ENCODE results near the gene TMC6. TPM values are rescaled to one million over a fixed set of nuclear protein-coding genes. Genes with fewer than 3 reads are reported as not detected.

Gene TMC6
- total RNA-seq, 2 experiments from 2014 or later = 128 to 132 TPM

DNA sequence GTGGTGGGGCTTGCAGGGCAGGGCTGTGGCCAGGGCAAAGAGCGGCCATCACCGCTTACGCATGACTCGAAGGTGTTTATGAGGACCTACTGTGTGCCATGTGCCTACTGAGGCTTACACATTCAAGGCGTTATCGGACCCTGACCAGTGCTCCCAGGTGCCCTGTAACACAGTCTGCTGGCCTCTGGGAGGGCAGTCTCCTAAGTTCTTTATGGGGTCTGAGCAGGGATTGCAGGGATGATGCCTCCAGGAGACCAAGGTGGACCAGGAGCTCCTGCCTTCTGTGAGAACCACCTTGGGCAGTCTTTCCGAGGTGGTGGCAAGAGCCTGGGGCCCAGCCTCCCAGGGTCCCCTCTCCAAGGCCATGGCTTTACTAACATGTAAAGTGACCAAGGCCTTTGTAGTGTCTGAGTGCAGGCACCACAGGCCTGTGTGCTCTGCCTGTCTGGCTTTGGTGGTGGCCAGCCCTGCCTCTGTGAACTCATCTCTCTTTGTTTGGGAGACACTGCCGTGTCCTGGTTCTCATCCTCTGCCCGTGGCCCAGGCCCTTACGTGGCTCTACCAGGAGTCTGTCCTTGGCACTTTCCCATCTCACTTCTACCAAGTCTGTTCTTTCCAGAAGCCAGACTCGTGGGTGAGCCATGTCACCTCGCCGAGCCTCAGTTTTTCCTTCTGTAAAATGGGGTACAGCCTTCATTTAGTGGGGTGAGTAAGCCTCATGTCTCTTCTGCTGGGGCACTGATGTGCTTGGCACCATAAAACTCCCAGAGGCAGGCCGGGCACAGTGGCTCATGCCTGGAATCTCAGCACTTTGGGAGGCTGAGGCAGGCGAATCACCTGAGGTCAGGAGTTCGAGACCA, 36.4 kb upstream of the TMC6 start:
- ChIA-PET CTCF (no interaction called here), POLR2A (no interaction called here)

GRCh38 chr17:78163881-78164747, 35.6 kb upstream of the TMC6 start:
- POLR2A ChIA-PET = no interaction called here
- CTCF ChIA-PET = no interaction called here

DNA sequence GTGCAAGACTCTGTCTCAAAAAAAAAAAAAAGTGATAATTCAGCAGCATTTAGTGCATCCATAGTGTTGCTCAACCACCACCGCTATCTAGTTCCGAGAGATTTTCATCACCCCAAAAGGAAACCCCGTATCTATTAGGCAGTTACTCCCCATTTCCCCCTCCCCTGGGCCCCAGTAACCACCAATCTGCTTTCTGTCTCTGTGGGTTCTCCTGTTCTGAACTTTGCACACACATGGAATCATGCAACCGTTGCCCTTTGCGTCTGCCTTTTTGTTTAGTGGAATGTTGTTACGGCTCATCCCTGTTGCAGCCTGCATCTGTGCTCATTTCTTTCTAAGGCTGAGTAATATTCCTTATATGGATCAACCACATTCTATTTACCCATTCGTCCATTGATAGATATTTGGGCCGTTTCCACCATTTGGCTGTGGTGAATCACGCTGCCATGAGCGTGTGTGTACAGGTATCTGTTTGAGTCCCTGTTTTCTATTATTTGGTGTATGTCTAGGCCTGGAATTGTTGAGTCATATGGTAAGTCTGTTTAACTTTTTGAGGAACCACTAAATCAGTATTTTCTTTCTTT, 31.1 kb upstream of the TMC6 start:
- CTCF ChIA-PET = interaction anchor here (0.7 kb wide), 1 partner anchor 37 kb away, joined by 3 read pairs; no protein-coding TSS in a partner anchor
- POLR2A ChIA-PET = no interaction called here

- ChIA-PET CTCF (interaction anchor here (0.6 to 0.7 kb wide), 2 partner anchors 18 to 283 kb away, joined by 3 to 4 read pairs; no protein-coding TSS in a partner anchor), POLR2A (no interaction called here)
These were observed 26.6 kb upstream of the TMC6 start for GRCh38 chr17:78154903-78155811.

DNA sequence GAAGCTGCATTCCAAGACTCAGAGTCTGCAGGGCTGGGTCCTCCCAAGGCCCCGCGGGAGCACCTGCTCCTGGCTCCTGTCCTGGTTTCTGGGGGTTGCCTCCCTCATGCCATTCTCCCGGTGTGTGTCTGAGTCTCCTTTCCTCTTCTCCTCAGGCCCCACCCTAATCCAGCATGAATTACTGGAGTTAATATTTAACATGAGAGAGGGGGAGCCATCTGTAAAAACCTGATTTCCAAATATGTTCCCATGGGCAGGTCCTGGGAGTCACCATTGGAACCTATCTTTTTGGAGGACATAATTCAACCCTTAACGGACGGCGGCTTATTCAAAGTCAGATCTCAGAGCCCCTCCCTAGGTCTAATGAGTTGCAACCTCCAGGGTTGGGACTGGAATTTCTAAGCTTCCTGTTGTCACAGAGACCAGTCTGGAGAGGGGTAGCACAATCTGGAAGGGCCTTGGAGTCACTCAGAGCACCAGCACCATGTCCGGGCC, 23.0 kb upstream of the TMC6 start:
- POLR2A ChIA-PET = no interaction called here
- CTCF ChIA-PET = interaction anchor here (0.6 to 1.0 kb wide), 3 partner anchors 32 to 129 kb away, joined by 3 read pairs; no protein-coding TSS in a partner anchor

DNA sequence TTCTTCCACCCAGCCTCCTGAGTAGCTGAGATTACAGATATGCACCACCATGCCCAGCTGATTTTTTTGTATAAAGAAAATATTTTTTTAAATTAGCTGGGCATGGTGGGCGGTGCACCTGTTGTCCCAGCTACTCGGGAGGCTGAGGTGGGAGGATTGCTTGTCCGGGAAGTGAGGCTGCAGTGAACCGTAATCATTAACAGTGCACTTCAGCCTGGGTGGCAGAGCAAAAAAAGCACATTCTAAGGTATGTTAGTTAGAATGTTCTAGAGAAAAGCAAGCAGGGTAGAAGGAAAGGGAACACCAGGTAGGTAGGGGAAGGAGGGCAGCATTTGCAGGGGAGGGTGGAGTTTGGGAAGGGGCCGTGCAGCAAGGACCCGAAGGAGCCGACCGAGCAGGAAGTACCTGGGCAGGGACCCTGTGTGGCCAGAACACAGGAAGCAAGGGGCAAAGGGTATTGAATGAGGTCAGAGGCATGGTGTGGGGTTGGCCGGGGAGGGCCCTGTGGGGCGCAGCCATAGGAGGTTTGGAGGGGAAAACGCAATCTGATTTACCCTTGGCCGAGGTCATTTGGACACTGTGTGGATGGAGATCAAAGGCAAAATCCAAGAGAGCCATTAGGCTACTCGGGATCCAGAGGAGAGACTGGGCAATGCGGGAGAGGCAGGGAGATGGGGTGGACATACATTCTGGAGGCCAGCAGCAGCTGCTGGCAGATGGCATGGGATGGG, 19.9 kb upstream of the TMC6 start:
- ChIA-PET CTCF (interaction anchor here (1.1 to 1.3 kb wide), 3 partner anchors 11 to 36 kb away, joined by 4 to 5 read pairs (median 4); no protein-coding TSS in a partner anchor), POLR2A (no interaction called here)

- CTCF ChIA-PET = interaction anchor here (1.0 to 1.1 kb wide), 2 partner anchors 10 kb away, joined by 3 to 4 read pairs; no protein-coding TSS in a partner anchor
- POLR2A ChIA-PET = no interaction called here
These were observed 18.9 kb upstream of the TMC6 start for GRCh38 chr17:78147315-78147998.

GRCh38 chr17:78146881-78147280, 18.3 kb upstream of the TMC6 start:
- ChIA-PET POLR2A (no interaction called here), CTCF (interaction anchor here (1.0 kb wide), 1 partner anchor 9 kb away, joined by 3 read pairs; no protein-coding TSS in a partner anchor)

DNA sequence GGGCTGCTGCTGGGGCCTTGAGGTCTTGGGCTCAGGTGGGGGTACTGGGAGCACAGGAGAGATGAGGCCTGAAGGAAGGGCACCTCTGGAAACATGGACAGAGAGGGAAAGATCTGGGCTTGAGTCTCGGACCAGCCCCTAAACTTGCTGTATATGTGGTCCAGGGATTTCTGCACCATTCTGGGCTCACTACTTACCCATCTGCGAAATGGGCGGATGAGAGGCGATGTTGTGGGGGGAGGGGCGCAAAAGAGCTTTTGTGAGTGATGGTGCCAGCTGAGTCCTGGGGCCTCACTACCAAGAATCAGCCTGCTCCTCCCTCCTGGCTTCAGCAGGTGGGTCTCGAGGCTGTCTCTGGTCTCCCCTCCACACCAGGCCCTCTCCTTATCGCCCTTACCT, 17.9 kb upstream of the TMC6 start:
- ChIA-PET POLR2A (no interaction called here), CTCF (interaction anchor here (1.0 kb wide), 1 partner anchor 9 kb away, joined by 3 read pairs; no protein-coding TSS in a partner anchor)

GRCh38 chr17:78144736-78145641, 16.4 kb upstream of the TMC6 start:
- ChIA-PET POLR2A (no interaction called here), CTCF (interaction anchor here (0.8 to 1.7 kb wide), 6 partner anchors 18 to 106 kb away, joined by 3 to 7 read pairs (median 3); no protein-coding TSS in a partner anchor)

GRCh38 chr17:78144147-78144719, 15.7 kb upstream of the TMC6 start:
- CTCF ChIA-PET = interaction anchor here (0.8 to 1.7 kb wide), 6 partner anchors 9 to 107 kb away, joined by 3 to 7 read pairs (median 3); no protein-coding TSS in a partner anchor
- POLR2A ChIA-PET = interaction anchor here (1.1 kb wide), 1 partner anchor 39 kb away, joined by 8 read pairs; no protein-coding TSS in a partner anchor

DNA sequence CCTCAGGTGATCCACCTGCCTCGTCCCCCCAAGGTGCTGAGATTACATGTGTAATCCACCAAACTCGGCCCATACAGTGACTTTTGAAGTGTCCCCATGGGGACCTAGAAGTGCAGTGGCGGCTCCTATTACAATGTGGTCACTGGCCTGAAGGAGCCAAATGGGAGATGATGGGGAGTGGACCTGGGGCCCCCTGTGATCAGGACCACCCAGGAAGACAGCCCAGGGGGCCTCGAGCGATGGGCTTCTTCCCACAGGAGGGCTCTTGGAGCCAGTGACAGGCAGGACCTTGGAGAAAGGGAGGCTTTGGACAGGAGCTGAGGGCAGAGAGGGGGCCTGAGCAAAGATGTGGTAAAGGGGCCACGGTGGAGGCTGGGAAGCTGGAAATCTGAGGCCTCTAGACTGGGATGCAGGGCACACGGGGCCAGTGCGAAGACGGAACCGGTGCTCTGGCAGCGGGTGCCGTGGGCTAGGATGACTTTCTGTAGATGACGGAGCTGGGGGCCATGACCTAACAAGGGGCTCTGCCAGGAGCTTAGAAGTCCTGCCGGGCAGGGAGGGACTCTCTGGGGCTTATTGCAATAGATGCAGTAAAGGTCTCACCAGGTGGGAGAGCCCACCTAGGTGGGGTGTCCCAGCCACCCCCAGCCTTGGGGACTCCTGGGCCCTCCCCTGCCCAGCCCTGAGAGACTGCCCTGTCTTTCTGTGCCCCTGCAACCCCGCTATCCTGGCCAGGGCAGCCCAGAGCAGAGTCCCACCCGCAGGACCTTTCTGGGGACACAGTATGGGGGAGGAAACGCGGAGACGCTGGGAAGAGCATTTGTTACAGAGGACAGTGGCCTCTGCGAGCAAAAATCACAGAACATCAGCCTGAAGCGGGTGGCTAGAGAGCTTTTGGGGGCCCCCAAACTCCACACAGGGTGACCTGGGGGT, 14.9 kb upstream of the TMC6 start:
- ChIA-PET CTCF (interaction anchor here (1.2 to 1.7 kb wide), 4 partner anchors 8 to 108 kb away, joined by 3 to 7 read pairs (median 4); no protein-coding TSS in a partner anchor), POLR2A (interaction anchor here (0.9 to 1.4 kb wide), 3 partner anchors 19 to 38 kb away, joined by 3 to 8 read pairs (median 4); no protein-coding TSS in a partner anchor)

DNA sequence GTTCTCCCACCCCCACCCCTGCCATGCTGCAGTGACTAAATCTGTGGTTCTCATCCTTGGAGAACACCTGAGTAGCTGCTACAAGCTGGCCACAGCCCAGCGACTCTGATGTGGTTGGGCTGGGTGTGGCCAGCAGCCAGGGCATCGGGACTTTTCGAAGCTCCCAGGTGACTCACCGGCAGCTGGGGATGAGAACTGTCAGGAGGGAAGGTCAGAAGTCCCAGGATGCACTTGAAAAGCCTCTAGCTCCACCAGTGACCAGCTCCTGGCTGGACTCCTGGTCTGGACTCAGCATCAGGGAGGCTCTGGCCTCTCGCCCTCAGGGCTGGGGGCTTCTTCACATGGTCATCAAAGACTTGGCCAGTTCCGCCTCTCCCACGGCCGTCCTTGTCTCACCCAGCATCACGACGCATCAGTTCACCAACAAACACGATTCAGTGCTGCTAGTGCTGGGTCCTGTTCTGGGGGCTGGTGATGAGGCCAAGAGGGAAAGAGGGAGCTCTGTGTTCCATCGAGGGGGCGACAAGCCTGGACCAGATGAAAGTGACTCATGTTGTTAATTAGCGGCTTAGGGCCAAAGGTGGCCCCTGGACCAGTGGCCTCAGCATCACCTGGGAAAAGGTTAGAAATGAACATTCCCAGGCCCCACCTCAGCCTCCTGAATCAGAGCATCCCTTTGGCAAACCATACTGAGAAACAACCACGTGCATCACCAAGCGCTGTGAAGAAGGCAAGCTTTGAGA, 13.7 kb upstream of the TMC6 start:
- CTCF ChIA-PET = interaction anchor here (0.6 to 2.9 kb wide), 3 partner anchors 11 to 45 kb away, joined by 3 to 14 read pairs (median 4); partner anchors contain the start of genes AFMID and TK1
- POLR2A ChIA-PET = interaction anchor here (0.7 to 1.4 kb wide), 3 partner anchors 8 to 20 kb away, joined by 3 to 10 read pairs (median 4); no protein-coding TSS in a partner anchor

All from activated CD8-positive, alpha-beta memory T cell treated with anti-CD3 and anti-CD28 coated beads for 36 hours (primary cell).